ENCODE data around the gene SPAST.
"Not testable (repeated sequence)": the region's sequence is repeated elsewhere in the genome, so short reads cannot be mapped to it uniquely, and the experiment has no call there.

- not testable (repeated sequence) for TF ChIP-seq JUNB (CRISPR knock-in tag; conservative IDR thresholded peaks at IDR 0.05); YY1 (IDR thresholded peaks at IDR 0.05; ENCODE audit: borderline replicate concordance in 1 of 3, control insufficient read depth in 1 of 3, extremely low read depth in 1 of 3, insufficient read depth in 3 of 3, insufficient read length in 1 of 3, insufficient replicate concordance in 2 of 3, low read depth in 1 of 3, low read length in 2 of 3); CTCF (IDR thresholded peaks at IDR 0.05 in 2 of 3, conservative IDR thresholded peaks at IDR 0.05 in 1 of 3; ENCODE audit: insufficient read depth in 2 of 3, low read depth in 1 of 3, low read length in 3 of 3); SMARCE1 (IDR thresholded peaks at IDR 0.05); TARDBP (IDR thresholded peaks at IDR 0.05); E2F8 (IDR thresholded peaks at IDR 0.05; ENCODE audit: low read depth, partially characterized antibody); MAFG (tag; conservative IDR thresholded peaks at IDR 0.05); JUN (IDR thresholded peaks at IDR 0.05; ENCODE audit: borderline replicate concordance, low read depth, low read length); JUN (CRISPR knock-in tag; IDR thresholded peaks at IDR 0.05; ENCODE audit: borderline replicate concordance); MEF2A (IDR thresholded peaks at IDR 0.05; ENCODE audit: control insufficient read depth, low read depth, low read length); SIN3A (IDR thresholded peaks at IDR 0.05; ENCODE audit: borderline replicate concordance in 2 of 2, control insufficient read depth in 1 of 2, low read depth in 2 of 2, low read length in 2 of 2); REST (IDR thresholded peaks at IDR 0.05; ENCODE audit: borderline replicate concordance); REST (CRISPR knock-in tag; IDR thresholded peaks at IDR 0.05; ENCODE audit: low read depth)
- TF ChIP-seq POLR2A (conservative IDR thresholded peaks at IDR 0.05): peak; percentile 59
These were observed 100.9 kb downstream of the SPAST start for GRCh38 chr2:32164254-32164653.

Measured in K562 (cell line).